HCT116 (cell line): Measurements from ENCODE around the gene KLHDC7B. TPM values are rescaled to one million over a fixed set of nuclear protein-coding genes. Genes with fewer than 3 reads are reported as not detected.

ENCODE experiments used
- ATAC-seq: fragments of 200-7000 bp; cut with Tn5 transposase; 2 replicates; pipeline ENCODE4 v1.9.1; 2020; ENCODE audit warnings: mild to moderate bottlenecking, moderate library complexity
- BruUV-seq: library from RNA; stranded (reverse); fragments of 400-500 nt; replicated peaks from 2 replicates; lab custom pipeline; 2021; lab: Mats Ljungman, UMichigan
- CTCF ChIA-PET: fragments of 300-600 bp; sonication (Branson Sonifier 250); formaldehyde crosslinking; loops from one replicate; lab custom pipeline; 2021; ENCODE audit warnings: antibody characterized with exemption; lab: Charles Lee
- POLR2A ChIA-PET: fragments of 300-600, 350-600 bp; sonication (Branson Sonifier 250); formaldehyde crosslinking; loops from one replicate; lab custom pipeline; 2021; ENCODE audit warnings: antibody characterized with exemption; lab: Charles Lee
- RAD21 ChIA-PET, 2 experiments: fragments of 300-600 bp; sonication (Branson Sonifier 250); formaldehyde crosslinking; loops; one replicate each; lab custom pipeline; 2023; ENCODE audit warnings: low total read pairs in 2 of 2; ENCODE audit not compliant: uncharacterized antibody in 2 of 2, unreplicated experiment in 2 of 2, low non-redundant PET in 1 of 2; lab: Charles Lee
- DNase-seq: peaks from one replicate; pipeline ENCODE4 v3.0.0-alpha.2; 2010; ENCODE audit warnings: low read depth, low spot score
- H2AFZ ChIP-seq: fragments of 200-600 bp; shearing (Covaris generic), sonication (generic); 2 replicates; pipeline ENCODE4 v1.6.1; 2017; ENCODE audit warnings: low read depth, mixed run types, mixed read lengths, antibody characterized with exemption, low read length; ENCODE audit not compliant: poor library complexity, severe bottlenecking
- H3K27ac ChIP-seq: 2 replicates; pipeline ENCODE4 v1.5.1; 2012; ENCODE audit warnings: low read depth, low read length
- H3K27me3 ChIP-seq: fragments of 200-600 bp; sonication (generic); 2 replicates; pipeline ENCODE4 v1.6.1; 2016; ENCODE audit warnings: mixed run types, low read length, mixed read lengths; ENCODE audit not compliant: insufficient read depth
- H3K36me3 ChIP-seq, 2 experiments: fragments of 200-500 bp in 1 of 2; fragments of 200-600 bp in 1 of 2; sonication (Bioruptor generic) in 1 of 2; sonication (generic) in 1 of 2; 2 replicates each; pipeline versions ENCODE4 v1.5.1 to v1.6.1; 2014 to 2016; ENCODE audit warnings: low read length in 2 of 2, inconsistent platforms in 1 of 2, mixed read lengths in 1 of 2, mixed run types in 1 of 2; ENCODE audit not compliant: insufficient read depth in 2 of 2, control insufficient read depth in 1 of 2
- H3K4me1 ChIP-seq, 2 experiments: fragments of 200-600 bp in 1 of 2; sonication (generic) in 1 of 2; 2 replicates each; pipeline versions ENCODE4 v1.5.1 to v1.6.1; 2012 to 2017; ENCODE audit warnings: low read length in 2 of 2, inconsistent platforms in 1 of 2, mild to moderate bottlenecking in 1 of 2, mixed read lengths in 1 of 2, mixed run types in 1 of 2, moderate library complexity in 1 of 2; ENCODE audit not compliant: insufficient read depth in 2 of 2, control insufficient read depth in 1 of 2
- H3K4me2 ChIP-seq: fragments of 200-600 bp; sonication (generic); 2 replicates; pipeline ENCODE4 v1.6.1; 2017; ENCODE audit warnings: mixed run types, low read length, mixed read lengths
- H3K4me3 ChIP-seq, 2 experiments: fragments of 200-600 bp in 1 of 2; sonication (generic) in 1 of 2; replicated peaks in 1 of 2; 2 replicates each; pipeline ENCODE4 v1.5.1; 2011 to 2016; ENCODE audit warnings: low read length in 2 of 2, control low read depth in 1 of 2, low read depth in 1 of 2, mild to moderate bottlenecking in 1 of 2, mixed read lengths in 1 of 2, mixed run types in 1 of 2
- H3K79me2 ChIP-seq: fragments of 200-600 bp; sonication (generic); 2 replicates; pipeline ENCODE4 v1.6.1; 2017; ENCODE audit warnings: mild to moderate bottlenecking, mixed run types, low read length, moderate library complexity, mixed read lengths; ENCODE audit not compliant: insufficient read depth
- H3K9ac ChIP-seq: fragments of 200-600 bp; sonication (generic); 2 replicates; pipeline ENCODE4 v1.6.1; 2016; ENCODE audit warnings: low read length, mixed read lengths
- H3K9me2 ChIP-seq: fragments of 200-600 bp; sonication (generic), shearing (Covaris generic); 2 replicates; pipeline ENCODE4 v1.6.1; 2017; ENCODE audit warnings: mixed run types, mild to moderate bottlenecking, moderate library complexity; ENCODE audit not compliant: insufficient read depth
- H3K9me3 ChIP-seq, 2 experiments: fragments of 200-500 bp in 1 of 2; fragments of 200-600 bp in 1 of 2; sonication (Bioruptor generic) in 1 of 2; sonication (generic) in 1 of 2; 2 replicates each; pipeline ENCODE4 v1.6.1; 2014 to 2017; ENCODE audit warnings: low read length in 2 of 2, mixed read lengths in 2 of 2, inconsistent platforms in 1 of 2, low read depth in 1 of 2, mild to moderate bottlenecking in 1 of 2, mixed run types in 1 of 2, moderate library complexity in 1 of 2; ENCODE audit not compliant: control insufficient read depth in 1 of 2, insufficient read depth in 1 of 2
- H4K20me1 ChIP-seq: fragments of 200-600 bp; sonication (generic), shearing (Covaris generic); 2 replicates; pipeline ENCODE4 v1.6.1; 2017; ENCODE audit warnings: mixed run types, mild to moderate bottlenecking, moderate library complexity; ENCODE audit not compliant: insufficient read depth
- CEBPB ChIP-seq: IDR thresholded peaks from 2 replicates; pipeline ENCODE4 v1.6.1; 2012; ENCODE audit warnings: low read depth
- EGR1 ChIP-seq: IDR thresholded peaks from 2 replicates; pipeline ENCODE4 v1.6.1; 2012; ENCODE audit warnings: low read depth
- EZH2phosphoT487 ChIP-seq: fragments of 200-600 bp; IDR thresholded peaks from 2 replicates; pipeline ENCODE4 v1.6.1; 2018; ENCODE audit warnings: antibody characterized with exemption, borderline replicate concordance
- JUND ChIP-seq: IDR thresholded peaks from 2 replicates; pipeline ENCODE4 v1.6.1; 2012
- RAD21 ChIP-seq: IDR thresholded peaks from 2 replicates; pipeline ENCODE4 v1.6.1; 2012; ENCODE audit warnings: low read depth, mild to moderate bottlenecking
- YY1 ChIP-seq: IDR thresholded peaks from 2 replicates; pipeline ENCODE4 v1.6.1; 2011; ENCODE audit warnings: low read length, low read depth, moderate library complexity, mild to moderate bottlenecking; ENCODE audit not compliant: insufficient replicate concordance; ENCODE audit errors: extremely low read depth
- ZNF274 ChIP-seq: fragments of 200-500 bp; sonication (Bioruptor generic); IDR thresholded peaks from 2 replicates; pipeline ENCODE4 v1.6.1; 2014; ENCODE audit warnings: mild to moderate bottlenecking, low read depth, low read length, inconsistent platforms
- intact Hi-C: fragments of 100-400 bp; cut with micrococcal nuclease; formaldehyde crosslinking; loops from 2 replicates; pipeline ENCODE4 v1.10.0; 2022
- total RNA-seq: library from RNA; stranded (reverse); gene quantifications from one replicate; pipeline ENCODE4 v1.2.1, GENCODE V29; 2021; ENCODE audit not compliant: unreplicated experiment
- TF ChIP-seq, protein P1 (sequence below): IDR thresholded peaks from 2 replicates; pipeline ENCODE4 v1.6.1; 2012
- TF ChIP-seq, protein P2 (sequence below): IDR thresholded peaks from 2 replicates; pipeline ENCODE4 v1.6.1; 2011; ENCODE audit warnings: mild to moderate bottlenecking, low read length, moderate library complexity; ENCODE audit not compliant: insufficient replicate concordance; ENCODE audit errors: extremely low read depth
- TF ChIP-seq, protein P3 (sequence below): IDR thresholded peaks from 2 replicates; pipeline ENCODE4 v1.6.1; 2012; ENCODE audit warnings: low read depth

KLHDC7B gene
- total RNA-seq, 1 experiment from 2014 or later = 0.69 TPM

DNA sequence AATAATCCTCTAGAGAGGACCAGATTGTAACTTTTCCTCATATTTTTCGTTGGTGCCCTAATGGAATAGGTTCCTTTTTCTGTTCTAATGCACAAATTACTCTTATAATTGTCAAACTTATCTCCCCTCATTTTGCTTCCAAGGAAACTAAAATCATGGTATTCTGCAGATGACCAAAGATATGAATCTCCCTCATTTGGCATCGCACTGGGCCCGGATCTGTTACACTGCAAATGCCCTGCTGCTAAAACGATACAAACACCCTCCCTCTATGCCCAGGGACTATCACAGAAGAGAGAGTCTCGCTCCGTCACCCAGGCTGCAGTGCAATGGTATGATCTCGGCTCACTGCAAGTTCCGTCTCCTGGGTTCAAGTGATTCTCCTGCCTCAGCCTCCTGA is 7.6 kb downstream of the KLHDC7B start:
- Histone ChIP-seq H3K9ac (no peak overlapping the region), H3K9me2 (no peaks in the 10 kb centered on the region), H3K79me2 (no peaks in the 10 kb centered on the region), H3K27me3 (no peaks in the 10 kb centered on the region), H3K27ac (no peak overlapping the region), H2AFZ (no peak overlapping the region), H3K9me3 (no peaks in the 10 kb centered on the region), H3K4me3 (no peak overlapping the region), H4K20me1 (no peaks in the 10 kb centered on the region), H3K4me1 (no peaks in the 10 kb centered on the region), H3K36me3 (no peaks in the 10 kb centered on the region), H3K4me2 (no peak overlapping the region)
- no TSS peak for BruUV-seq
- intact Hi-C loops = no loop called here
- ATAC-seq (no peak), DNase-seq (no peak)
- POLR2A ChIA-PET = no interaction called here
- TF ChIP-seq RAD21 (no peak), EGR1 (no peak), CEBPB (no peak), YY1 (no peak), JUND (no peak), EZH2phosphoT487 (no peak), ZNF274 (no peak)
- TF ChIP-seq, protein P1, sequence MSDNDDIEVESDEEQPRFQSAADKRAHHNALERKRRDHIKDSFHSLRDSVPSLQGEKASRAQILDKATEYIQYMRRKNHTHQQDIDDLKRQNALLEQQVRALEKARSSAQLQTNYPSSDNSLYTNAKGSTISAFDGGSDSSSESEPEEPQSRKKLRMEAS = no peak
- TF ChIP-seq, protein P2, sequence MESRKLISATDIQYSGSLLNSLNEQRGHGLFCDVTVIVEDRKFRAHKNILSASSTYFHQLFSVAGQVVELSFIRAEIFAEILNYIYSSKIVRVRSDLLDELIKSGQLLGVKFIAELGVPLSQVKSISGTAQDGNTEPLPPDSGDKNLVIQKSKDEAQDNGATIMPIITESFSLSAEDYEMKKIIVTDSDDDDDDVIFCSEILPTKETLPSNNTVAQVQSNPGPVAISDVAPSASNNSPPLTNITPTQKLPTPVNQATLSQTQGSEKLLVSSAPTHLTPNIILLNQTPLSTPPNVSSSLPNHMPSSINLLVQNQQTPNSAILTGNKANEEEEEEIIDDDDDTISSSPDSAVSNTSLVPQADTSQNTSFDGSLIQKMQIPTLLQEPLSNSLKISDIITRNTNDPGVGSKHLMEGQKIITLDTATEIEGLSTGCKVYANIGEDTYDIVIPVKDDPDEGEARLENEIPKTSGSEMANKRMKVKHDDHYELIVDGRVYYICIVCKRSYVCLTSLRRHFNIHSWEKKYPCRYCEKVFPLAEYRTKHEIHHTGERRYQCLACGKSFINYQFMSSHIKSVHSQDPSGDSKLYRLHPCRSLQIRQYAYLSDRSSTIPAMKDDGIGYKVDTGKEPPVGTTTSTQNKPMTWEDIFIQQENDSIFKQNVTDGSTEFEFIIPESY = no peak
- TF ChIP-seq, protein P3, sequence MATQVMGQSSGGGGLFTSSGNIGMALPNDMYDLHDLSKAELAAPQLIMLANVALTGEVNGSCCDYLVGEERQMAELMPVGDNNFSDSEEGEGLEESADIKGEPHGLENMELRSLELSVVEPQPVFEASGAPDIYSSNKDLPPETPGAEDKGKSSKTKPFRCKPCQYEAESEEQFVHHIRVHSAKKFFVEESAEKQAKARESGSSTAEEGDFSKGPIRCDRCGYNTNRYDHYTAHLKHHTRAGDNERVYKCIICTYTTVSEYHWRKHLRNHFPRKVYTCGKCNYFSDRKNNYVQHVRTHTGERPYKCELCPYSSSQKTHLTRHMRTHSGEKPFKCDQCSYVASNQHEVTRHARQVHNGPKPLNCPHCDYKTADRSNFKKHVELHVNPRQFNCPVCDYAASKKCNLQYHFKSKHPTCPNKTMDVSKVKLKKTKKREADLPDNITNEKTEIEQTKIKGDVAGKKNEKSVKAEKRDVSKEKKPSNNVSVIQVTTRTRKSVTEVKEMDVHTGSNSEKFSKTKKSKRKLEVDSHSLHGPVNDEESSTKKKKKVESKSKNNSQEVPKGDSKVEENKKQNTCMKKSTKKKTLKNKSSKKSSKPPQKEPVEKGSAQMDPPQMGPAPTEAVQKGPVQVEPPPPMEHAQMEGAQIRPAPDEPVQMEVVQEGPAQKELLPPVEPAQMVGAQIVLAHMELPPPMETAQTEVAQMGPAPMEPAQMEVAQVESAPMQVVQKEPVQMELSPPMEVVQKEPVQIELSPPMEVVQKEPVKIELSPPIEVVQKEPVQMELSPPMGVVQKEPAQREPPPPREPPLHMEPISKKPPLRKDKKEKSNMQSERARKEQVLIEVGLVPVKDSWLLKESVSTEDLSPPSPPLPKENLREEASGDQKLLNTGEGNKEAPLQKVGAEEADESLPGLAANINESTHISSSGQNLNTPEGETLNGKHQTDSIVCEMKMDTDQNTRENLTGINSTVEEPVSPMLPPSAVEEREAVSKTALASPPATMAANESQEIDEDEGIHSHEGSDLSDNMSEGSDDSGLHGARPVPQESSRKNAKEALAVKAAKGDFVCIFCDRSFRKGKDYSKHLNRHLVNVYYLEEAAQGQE = no peak
- CTCF ChIA-PET = no interaction called here
- RAD21 ChIA-PET = no interaction called here
